ENCODE measurements around the gene TTLL5. TPM values are rescaled to one million over a fixed set of nuclear protein-coding genes. Genes with fewer than 3 reads are reported as not detected.

TTLL5 gene
- total and polyA plus RNA-seq, 2 of the 13 experiments (the other 11 are each of a cell fraction or from before 2014, with no cell fraction given), result 11.8 to 18.8 TPM

DNA sequence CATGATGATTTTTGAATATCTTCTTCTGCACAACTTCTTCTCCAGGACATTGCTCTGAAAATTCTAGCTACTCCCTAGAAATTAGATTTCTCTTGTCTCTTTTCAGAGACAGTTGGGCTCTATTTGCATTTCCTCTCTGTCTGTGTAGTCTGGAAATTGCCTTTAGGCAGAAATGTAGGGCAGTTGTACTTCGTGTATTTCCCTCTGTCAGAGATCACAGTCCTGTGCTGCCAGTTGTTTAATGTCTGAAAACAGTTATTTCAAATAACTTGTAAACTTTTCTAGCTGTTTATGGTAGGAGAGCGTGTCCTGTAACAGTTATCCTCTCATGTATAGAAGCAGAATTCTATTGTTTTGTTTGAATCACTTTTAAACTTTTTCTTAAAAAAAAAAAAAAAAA lies 86.9 kb downstream of the TTLL5 start (continued):
- TF ChIP-seq CBX5 (CRISPR knock-in tag; IDR thresholded peaks at IDR 0.05; ENCODE audit: borderline replicate concordance), result no peak
- no peak for TF ChIP-seq ZNF335 (CRISPR knock-in tag; IDR thresholded peaks at IDR 0.05)
- no peak for TF ChIP-seq ZNF17 (CRISPR knock-in tag; IDR thresholded peaks at IDR 0.05)
- TF ChIP-seq, protein P1, sequence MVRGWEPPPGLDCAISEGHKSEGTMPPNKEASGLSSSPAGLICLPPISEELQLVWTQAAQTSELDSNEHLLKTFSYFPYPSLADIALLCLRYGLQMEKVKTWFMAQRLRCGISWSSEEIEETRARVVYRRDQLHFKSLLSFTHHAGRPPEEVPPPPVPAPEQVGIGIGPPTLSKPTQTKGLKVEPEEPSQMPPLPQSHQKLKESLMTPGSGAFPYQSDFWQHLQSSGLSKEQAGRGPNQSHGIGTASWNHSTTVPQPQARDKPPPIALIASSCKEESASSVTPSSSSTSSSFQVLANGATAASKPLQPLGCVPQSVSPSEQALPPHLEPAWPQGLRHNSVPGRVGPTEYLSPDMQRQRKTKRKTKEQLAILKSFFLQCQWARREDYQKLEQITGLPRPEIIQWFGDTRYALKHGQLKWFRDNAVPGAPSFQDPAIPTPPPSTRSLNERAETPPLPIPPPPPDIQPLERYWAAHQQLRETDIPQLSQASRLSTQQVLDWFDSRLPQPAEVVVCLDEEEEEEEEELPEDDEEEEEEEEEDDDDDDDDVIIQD (CRISPR knock-in tag; IDR thresholded peaks at IDR 0.05; ENCODE audit: low read depth), result no peak
- TF ChIP-seq, protein P2, sequence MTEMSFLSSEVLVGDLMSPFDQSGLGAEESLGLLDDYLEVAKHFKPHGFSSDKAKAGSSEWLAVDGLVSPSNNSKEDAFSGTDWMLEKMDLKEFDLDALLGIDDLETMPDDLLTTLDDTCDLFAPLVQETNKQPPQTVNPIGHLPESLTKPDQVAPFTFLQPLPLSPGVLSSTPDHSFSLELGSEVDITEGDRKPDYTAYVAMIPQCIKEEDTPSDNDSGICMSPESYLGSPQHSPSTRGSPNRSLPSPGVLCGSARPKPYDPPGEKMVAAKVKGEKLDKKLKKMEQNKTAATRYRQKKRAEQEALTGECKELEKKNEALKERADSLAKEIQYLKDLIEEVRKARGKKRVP (CRISPR knock-in tag; IDR thresholded peaks at IDR 0.05), result no peak
- TF ChIP-seq ZNF7 (CRISPR knock-in tag; IDR thresholded peaks at IDR 0.05), result no peak

DNA sequence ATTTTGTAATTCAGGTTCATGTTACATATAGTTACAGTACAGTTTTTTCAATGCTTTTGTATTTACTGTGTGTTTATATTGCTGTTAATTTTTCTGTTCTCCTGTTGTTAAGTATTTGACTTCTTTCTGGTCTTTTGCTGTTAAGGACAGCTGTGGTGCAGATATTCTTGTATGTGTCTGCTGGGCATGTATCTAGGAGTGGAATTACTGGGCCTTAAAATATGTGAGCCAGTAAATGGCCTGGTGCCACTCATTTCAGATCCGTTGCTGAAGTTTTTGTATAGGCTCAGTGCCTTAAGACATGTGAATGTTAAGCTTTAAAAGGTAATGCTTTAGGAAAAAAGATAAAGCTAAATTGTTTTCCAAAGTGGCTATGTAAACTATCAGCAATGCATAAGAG lies 87.3 kb downstream of the TTLL5 start:
- Histone ChIP-seq H3K27ac (ENCODE audit: extremely low read length, insufficient read depth, low read length) (no peak overlapping the region), H3K79me2 (ENCODE audit: insufficient read depth, low read length) (no peaks in the 10 kb centered on the region), H3K4me1 (ENCODE audit: insufficient read depth, low read length) (peaks cover 7% of the 10 kb centered on the region), H3K27me3 (ENCODE audit: control insufficient read depth in 1 of 2, insufficient read depth in 2 of 2, low read length in 2 of 2) (no peaks in the 10 kb centered on the region), H2AFZ (ENCODE audit: low read length) (no peak overlapping the region), H3K4me3 (replicated peaks in 1 of 3; ENCODE audit: insufficient read depth in 1 of 3, low read depth in 2 of 3, low read length in 3 of 3) (no peak overlapping the region), H4K20me1 (ENCODE audit: insufficient read depth, low read length) (no peaks in the 10 kb centered on the region), H3K36me3 (replicated peaks in 1 of 2; ENCODE audit: control insufficient read depth in 1 of 2, insufficient read depth in 2 of 2, low read length in 2 of 2) (peaks cover 1 to 23% of the 10 kb centered on the region in 2 experiments; a peak in 4 of 5 replicates), H3K4me2 (ENCODE audit: low read depth, low read length) (no peak overlapping the region), H3K9me3 (ENCODE audit: low read length) (no peaks in the 10 kb centered on the region), H3K9ac (ENCODE audit: insufficient read depth, low read depth, low read length) (no peak overlapping the region)
- DNase-seq (ENCODE audit: low spot score) (no peak), ATAC-seq (no peak), FAIRE-seq (no peak)
- 95% methylated on average over 1 of the region's 1 CpG for WGBS (ENCODE audit: low lambda C conversion rate)
- in situ Hi-C loops (cut with HindIII; ENCODE audit: extremely low pct_ligation_motif_present, low pct_unique_long_range_greater_than_20kb) (no loop called here), intact Hi-C loops (cut with micrococcal nuclease; ENCODE audit: unreplicated experiment) (no loop called here)
- ChIA-PET POLR2A (no interaction called here), CTCF (ENCODE audit: low intra/inter-chr PET ratio, low total read pairs) (no interaction called here)
- no TSS peak for BruUV-seq (replicated peaks)
- TF ChIP-seq, protein P1 (CRISPR knock-in tag; IDR thresholded peaks at IDR 0.05; ENCODE audit: low read depth), result no peak
- no peak for TF ChIP-seq ZNF660 (CRISPR knock-in tag; IDR thresholded peaks at IDR 0.05; ENCODE audit: borderline replicate concordance, low read depth)
- TF ChIP-seq MBNL3 (CRISPR knock-in tag; conservative IDR thresholded peaks at IDR 0.05), result no peak
- TF ChIP-seq, protein P3, sequence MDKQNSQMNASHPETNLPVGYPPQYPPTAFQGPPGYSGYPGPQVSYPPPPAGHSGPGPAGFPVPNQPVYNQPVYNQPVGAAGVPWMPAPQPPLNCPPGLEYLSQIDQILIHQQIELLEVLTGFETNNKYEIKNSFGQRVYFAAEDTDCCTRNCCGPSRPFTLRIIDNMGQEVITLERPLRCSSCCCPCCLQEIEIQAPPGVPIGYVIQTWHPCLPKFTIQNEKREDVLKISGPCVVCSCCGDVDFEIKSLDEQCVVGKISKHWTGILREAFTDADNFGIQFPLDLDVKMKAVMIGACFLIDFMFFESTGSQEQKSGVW (CRISPR knock-in tag; IDR thresholded peaks at IDR 0.05; ENCODE audit: borderline replicate concordance), result no peak
- TF ChIP-seq EEA1 (CRISPR knock-in tag; IDR thresholded peaks at IDR 0.05; ENCODE audit: borderline replicate concordance), result no peak
- no peak for TF ChIP-seq WIZ (CRISPR knock-in tag; IDR thresholded peaks at IDR 0.05)
- TF ChIP-seq FOXP1 (IDR thresholded peaks at IDR 0.05), result no peak
- TF ChIP-seq FOXP1 (CRISPR knock-in tag; IDR thresholded peaks at IDR 0.05), result no peak
- TF ChIP-seq ZNF234 (CRISPR knock-in tag; conservative IDR thresholded peaks at IDR 0.05), result no peak
- TF ChIP-seq, protein P4, sequence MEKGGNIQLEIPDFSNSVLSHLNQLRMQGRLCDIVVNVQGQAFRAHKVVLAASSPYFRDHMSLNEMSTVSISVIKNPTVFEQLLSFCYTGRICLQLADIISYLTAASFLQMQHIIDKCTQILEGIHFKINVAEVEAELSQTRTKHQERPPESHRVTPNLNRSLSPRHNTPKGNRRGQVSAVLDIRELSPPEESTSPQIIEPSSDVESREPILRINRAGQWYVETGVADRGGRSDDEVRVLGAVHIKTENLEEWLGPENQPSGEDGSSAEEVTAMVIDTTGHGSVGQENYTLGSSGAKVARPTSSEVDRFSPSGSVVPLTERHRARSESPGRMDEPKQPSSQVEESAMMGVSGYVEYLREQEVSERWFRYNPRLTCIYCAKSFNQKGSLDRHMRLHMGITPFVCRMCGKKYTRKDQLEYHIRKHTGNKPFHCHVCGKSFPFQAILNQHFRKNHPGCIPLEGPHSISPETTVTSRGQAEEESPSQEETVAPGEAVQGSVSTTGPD (CRISPR knock-in tag; IDR thresholded peaks at IDR 0.05), result no peak
